OCI-LY7 (cell line): ENCODE data around the gene TLCD1. TPM values are rescaled to one million over a fixed set of nuclear protein-coding genes. Genes with fewer than 3 reads are reported as not detected.
"Not testable (repeated sequence)": the region's sequence is repeated elsewhere in the genome, so short reads cannot be mapped to it uniquely, and the experiment has no call there.

Experiments used
- BruUV-seq: library from RNA; stranded (reverse); fragments of 400-500 nt; replicated peaks from 2 replicates; lab custom pipeline; 2021; lab: Mats Ljungman, UMichigan
- CTCF ChIA-PET: fragments of 300-600 bp; sonication (Branson Sonifier 250); formaldehyde crosslinking; loops from one replicate; lab custom pipeline; 2022; ENCODE audit warnings: antibody characterized with exemption; ENCODE audit not compliant: unreplicated experiment; lab: Charles Lee
- POLR2A ChIA-PET: fragments of 300-600 bp; sonication (Branson Sonifier 250); formaldehyde crosslinking; loops from one replicate; lab custom pipeline; 2022; ENCODE audit warnings: antibody characterized with exemption; lab: Charles Lee
- DNase-seq: peaks from one replicate; pipeline ENCODE4 v3.0.0-alpha.2; 2015; ENCODE audit warnings: low spot score
- H2AFZ ChIP-seq: fragments of 200-600 bp; sonication (generic), shearing (Covaris generic); 2 replicates; pipeline ENCODE4 v1.6.1; 2014; ENCODE audit warnings: mild to moderate bottlenecking, antibody characterized with exemption, low read length, moderate library complexity
- H3K27ac ChIP-seq: fragments of 200-600 bp; sonication (generic); 2 replicates; pipeline ENCODE4 v1.5.1; 2014; ENCODE audit warnings: mixed run types, low read depth, mild to moderate bottlenecking, moderate library complexity, low read length, inconsistent platforms; ENCODE audit not compliant: poor library complexity, severe bottlenecking
- H3K36me3 ChIP-seq: fragments of 200-600 bp; sonication (generic); 2 replicates; pipeline ENCODE4 v1.6.1; 2014; ENCODE audit warnings: mild to moderate bottlenecking, antibody characterized with exemption, low read length, moderate library complexity, mixed read lengths; ENCODE audit not compliant: insufficient read depth
- H3K4me1 ChIP-seq: fragments of 200-600 bp; sonication (generic); 2 replicates; pipeline ENCODE4 v1.5.1; 2014; ENCODE audit warnings: mild to moderate bottlenecking, low read length; ENCODE audit not compliant: insufficient read depth, poor library complexity, severe bottlenecking
- H3K4me2 ChIP-seq: fragments of 200-600 bp; sonication (generic); 2 replicates; pipeline ENCODE4 v1.6.1; 2014; ENCODE audit warnings: mild to moderate bottlenecking, low read length
- H3K4me3 ChIP-seq: fragments of 200-600 bp; sonication (generic); 2 replicates; pipeline ENCODE4 v1.5.1; 2014; ENCODE audit warnings: mild to moderate bottlenecking, low read depth, low read length; ENCODE audit not compliant: poor library complexity, severe bottlenecking
- H3K79me2 ChIP-seq: fragments of 200-600 bp; sonication (generic); 2 replicates; pipeline ENCODE4 v1.6.1; 2016; ENCODE audit warnings: low read depth, mild to moderate bottlenecking, low read length, moderate library complexity, mixed read lengths; ENCODE audit not compliant: insufficient read depth
- H3K9me2 ChIP-seq: fragments of 200-600 bp; sonication (generic); 2 replicates; pipeline ENCODE4 v1.6.1; 2016; ENCODE audit warnings: mild to moderate bottlenecking, low read length, mixed read lengths; ENCODE audit not compliant: insufficient read depth
- H3K9me3 ChIP-seq: fragments of 200-600 bp; sonication (generic); 2 replicates; pipeline ENCODE4 v1.6.1; 2014; ENCODE audit warnings: mild to moderate bottlenecking, mixed run types, low read length, mixed read lengths
- H4K20me1 ChIP-seq: fragments of 200-600 bp; sonication (generic); 2 replicates; pipeline ENCODE4 v1.6.1; 2014; ENCODE audit warnings: mild to moderate bottlenecking, antibody characterized with exemption, low read length, moderate library complexity, mixed read lengths; ENCODE audit not compliant: insufficient read depth
- CTCF ChIP-seq: fragments of 200-600 bp; sonication (generic); conservative IDR thresholded peaks from 2 replicates; pipeline ENCODE4 v1.5.1; 2014; ENCODE audit warnings: mild to moderate bottlenecking, antibody characterized with exemption, low read length, moderate library complexity, mixed read lengths
- EZH2phosphoT487 ChIP-seq: fragments of 200-600 bp; sonication (generic); IDR thresholded peaks from 2 replicates; pipeline ENCODE4 v1.6.1; 2018; ENCODE audit warnings: low read depth, borderline replicate concordance, mild to moderate bottlenecking, mixed run types, antibody characterized with exemption, low read length, moderate library complexity, mixed read lengths
- intact Hi-C: fragments of 100-400 bp; cut with micrococcal nuclease; formaldehyde crosslinking; loops from one replicate; pipeline ENCODE4 v1.10.0; 2022; ENCODE audit not compliant: unreplicated experiment
- total RNA-seq, 2 experiments: library from RNA; depleted of rRNA in 1 of 2; stranded (reverse); fragments of >200 nt in 1 of 2; shearing (Covaris generic) in 1 of 2; gene quantifications; 2 replicates each; pipeline ENCODE4 v1.2.3, GENCODE V29; 2014 to 2022

TLCD1 gene
- total RNA-seq, 2 experiments from 2014 or later = 0.28 to 2.5 TPM

- peak overlapping the region; percentile 60 for H3K4me3 ChIP-seq
- TF ChIP-seq CTCF (no peak), EZH2phosphoT487 (no peak)
- H3K4me1 ChIP-seq = peaks cover 68% of the 10 kb centered on the region
- H3K27ac ChIP-seq = peak overlapping the region; percentile 95
- H3K36me3 ChIP-seq = peaks cover 32% of the 10 kb centered on the region
- BruUV-seq = TSS peak; percentile 85
- DNase-seq = peak; percentile 96
- no peaks in the 10 kb centered on the region for H3K9me2 ChIP-seq
- CTCF ChIA-PET = interaction anchor here (1.3 kb wide), 1 partner anchor 10 kb away, joined by 5 read pairs; no protein-coding TSS in a partner anchor
- POLR2A ChIA-PET = interaction anchor here (5.6 kb wide), 1 partner anchor 11 kb away, joined by 56 read pairs; the partner anchor contains the start of genes NEK8 and TLCD1
- H3K9me3 ChIP-seq = peaks cover 3% of the 10 kb centered on the region; the same call in 1 of the 2 replicates
- peak overlapping the region; percentile 22; the same call in 1 of the 2 replicates for H2AFZ ChIP-seq
- H4K20me1 ChIP-seq = no peaks in the 10 kb centered on the region
- intact Hi-C loops = loop anchor here (1.0 kb wide), 2 partner anchors 10 to 12 kb away; partner anchors contain the start of gene NEK8
- peak overlapping the region; percentile 77 for H3K4me2 ChIP-seq
- peaks cover 10% of the 10 kb centered on the region; the same call in 1 of the 2 replicates for H3K79me2 ChIP-seq
Observed at GRCh38 chr17:28737770-28738679, 12.0 kb upstream of the TLCD1 start.

- TF ChIP-seq EZH2phosphoT487 (no peak), CTCF (no peak)
- H3K9me3 ChIP-seq = peaks cover 3% of the 10 kb centered on the region; the same call in 1 of the 2 replicates
- H3K9me2 ChIP-seq = no peaks in the 10 kb centered on the region
- intact Hi-C loops = no loop called here
- peaks cover 65% of the 10 kb centered on the region for H3K4me1 ChIP-seq
- peak overlapping the region; percentile 95 for H3K27ac ChIP-seq
- DNase-seq = no peak
- POLR2A ChIA-PET = no interaction called here
- BruUV-seq = no TSS peak
- peaks cover 32% of the 10 kb centered on the region for H3K36me3 ChIP-seq
- CTCF ChIA-PET = no interaction called here
- H3K4me2 ChIP-seq = peak overlapping the region; percentile 77
- no peaks in the 10 kb centered on the region for H4K20me1 ChIP-seq
- peak overlapping the region; percentile 60 for H3K4me3 ChIP-seq
- no peak overlapping the region for H2AFZ ChIP-seq
- peaks cover 10% of the 10 kb centered on the region; the same call in 1 of the 2 replicates for H3K79me2 ChIP-seq
Observed at GRCh38 chr17:28737316-28737715, 11.3 kb upstream of the TLCD1 start.

- H4K20me1 ChIP-seq, intact Hi-C loops, H3K9me3 ChIP-seq, DNase-seq, CTCF ChIA-PET, H2AFZ ChIP-seq, H3K4me2 ChIP-seq, H3K27ac ChIP-seq, H3K4me3 ChIP-seq, H3K9me2 ChIP-seq: not testable (repeated sequence)
- peaks cover 10% of the 10 kb centered on the region; the same call in 1 of the 2 replicates for H3K79me2 ChIP-seq
- peaks cover 54% of the 10 kb centered on the region for H3K4me1 ChIP-seq
- BruUV-seq = TSS peak; percentile 81
- POLR2A ChIA-PET = interaction anchor here (1.1 kb wide), 1 partner anchor 16 kb away, joined by 3 read pairs; the partner anchor contains the start of gene RPL23A
- peaks cover 32% of the 10 kb centered on the region for H3K36me3 ChIP-seq
Observed at GRCh38 chr17:28735913-28736769, 10.1 kb upstream of the TLCD1 start.
